ENCODE results near the gene RFC2.

RFC2 gene

DNA sequence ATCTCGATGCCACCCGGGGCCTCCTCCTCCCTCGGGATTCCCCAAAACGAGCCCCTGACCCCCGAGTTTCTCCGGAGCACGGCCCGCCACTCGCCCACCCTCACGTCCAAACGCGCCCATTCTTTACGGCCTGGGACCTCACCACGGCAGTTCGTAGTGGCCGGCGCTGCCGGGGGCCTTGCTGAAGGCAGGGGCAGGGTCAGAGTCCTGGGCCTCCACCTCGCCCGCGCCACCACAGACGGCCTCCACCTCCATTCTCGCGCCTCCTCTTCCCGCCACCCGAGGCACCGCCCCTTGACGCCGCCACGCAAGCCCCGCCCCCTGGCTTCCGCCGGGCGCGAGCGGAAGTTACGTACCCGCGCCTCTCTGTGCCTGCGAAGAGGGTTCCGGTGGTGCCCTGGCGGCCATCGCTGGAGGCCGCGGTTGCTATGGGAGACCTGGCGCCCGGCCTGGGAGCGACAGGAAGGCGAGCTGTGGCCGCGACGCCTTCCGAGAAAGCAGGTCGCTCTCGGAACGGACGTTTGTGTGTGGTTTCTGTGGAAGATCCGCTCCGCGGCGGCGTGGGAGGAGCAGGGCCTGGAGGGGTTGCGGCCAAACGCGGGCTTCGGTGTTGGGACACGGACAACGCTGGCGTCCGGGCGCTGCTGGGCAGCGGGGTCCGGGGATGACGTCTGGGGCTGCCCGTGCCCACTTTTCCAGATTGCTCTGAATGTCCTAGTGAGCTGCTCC lies at the start of gene RFC2:
Gene RFC2, minus strand, starts transcription at position 271 of the 729 bp plus-strand sequence. Its CDS starts 16 bp downstream, at position 255.
- peak; percentile 88 for DNase-seq (ENCODE audit: low read depth)

DNA sequence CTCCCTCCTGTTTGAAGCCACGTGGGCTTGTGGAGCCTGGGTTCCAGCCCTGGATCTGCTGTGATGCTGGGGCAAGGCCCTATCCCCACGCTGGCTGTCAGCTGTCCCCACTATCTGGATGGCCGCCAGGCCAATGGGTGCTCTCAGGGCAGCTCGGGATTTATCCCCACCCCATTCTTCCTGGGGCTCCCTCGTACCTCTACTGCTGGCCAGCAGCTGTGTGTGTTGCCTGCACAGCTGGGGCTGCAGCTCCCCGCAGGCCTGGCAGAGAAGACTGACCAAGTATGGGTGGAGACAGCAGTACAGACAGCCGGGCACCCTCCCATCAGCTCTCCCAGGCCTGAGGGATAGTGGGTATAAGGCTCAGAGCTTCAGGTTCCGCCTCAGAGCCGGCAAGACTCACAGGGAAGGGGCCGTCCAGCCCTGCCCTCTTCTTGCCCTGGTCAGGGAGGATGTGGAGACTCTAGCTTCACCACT lies 48.6 kb upstream of the RFC2 start:
- DNase-seq (ENCODE audit: low read depth): no peak

DNA sequence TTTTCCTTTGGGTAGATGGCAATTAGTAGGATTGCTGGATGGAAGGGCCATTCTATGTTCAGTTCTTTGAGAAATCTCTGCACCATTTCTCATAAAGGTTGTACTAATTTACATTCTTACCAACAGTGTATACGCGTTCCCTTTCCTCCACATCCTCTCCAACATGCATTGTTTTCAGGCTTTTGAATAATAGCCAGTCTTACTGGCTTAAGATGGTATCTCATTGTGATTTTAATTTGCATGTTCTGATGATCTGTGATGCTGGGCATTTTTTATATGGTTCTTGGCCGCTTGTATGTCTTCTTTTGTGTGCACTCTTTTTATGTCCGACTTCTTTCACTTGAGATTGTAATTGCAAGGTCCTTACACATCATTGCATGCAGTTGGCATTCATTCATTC lies 46.7 kb upstream of the RFC2 start:
- no peak for DNase-seq (ENCODE audit: low read depth)

DNA sequence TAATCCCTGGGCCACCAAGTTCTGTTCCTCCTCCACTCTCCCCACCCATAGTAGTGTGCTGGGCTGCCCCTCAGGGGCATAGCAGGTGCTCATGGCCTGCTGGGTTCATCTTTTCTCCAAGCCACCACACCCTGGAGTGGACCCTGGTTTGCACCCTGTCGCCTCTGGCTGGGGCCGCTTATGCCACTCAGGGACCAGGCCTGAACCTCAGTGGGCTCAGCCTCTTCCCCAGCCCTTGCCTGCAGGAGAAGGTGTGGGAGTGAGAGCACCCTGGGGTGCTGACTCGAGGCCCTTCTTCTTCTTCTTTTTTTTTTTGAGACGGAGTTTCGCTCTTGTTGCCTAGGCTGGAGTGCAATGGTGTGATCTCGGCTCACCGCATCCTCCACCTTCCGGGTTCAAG lies 45.2 kb upstream of the RFC2 start:
- no peak for DNase-seq (ENCODE audit: low read depth)

DNA sequence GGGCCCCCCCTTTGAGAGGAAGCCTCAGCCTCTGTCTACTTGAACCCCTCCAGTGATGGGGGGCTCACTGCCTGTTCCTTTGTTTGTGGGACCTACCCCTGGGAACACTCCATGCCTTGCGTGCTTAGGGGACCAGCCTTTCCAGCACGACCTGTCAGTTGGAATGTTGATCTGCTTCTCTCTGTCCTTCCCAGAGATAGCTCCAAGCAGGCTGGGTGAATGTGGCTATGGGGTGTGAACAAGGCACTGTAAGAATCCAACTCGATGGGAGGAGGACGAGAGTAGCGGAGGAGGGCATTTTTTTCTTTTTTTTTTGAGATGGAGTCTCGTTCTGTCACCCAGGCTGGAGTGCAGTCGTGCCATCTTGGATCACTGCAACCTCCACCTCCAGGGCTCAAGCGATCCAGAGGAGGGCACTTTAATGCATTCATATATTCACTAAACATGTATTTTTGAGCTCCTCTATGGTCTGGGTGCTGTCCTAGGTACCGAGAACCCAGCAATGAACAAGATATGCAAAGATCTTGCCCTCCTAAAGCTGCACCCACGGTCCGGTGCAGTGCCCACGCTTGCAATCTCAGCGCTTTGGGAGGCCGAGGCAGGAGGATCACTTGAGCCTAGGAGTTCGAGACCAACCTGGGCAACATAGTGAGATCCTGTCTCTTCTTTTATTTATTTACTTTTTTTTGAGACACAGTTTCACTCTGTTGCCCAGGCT lies 43.5 kb upstream of the RFC2 start:
- no peak for DNase-seq (ENCODE audit: low read depth)

DNA sequence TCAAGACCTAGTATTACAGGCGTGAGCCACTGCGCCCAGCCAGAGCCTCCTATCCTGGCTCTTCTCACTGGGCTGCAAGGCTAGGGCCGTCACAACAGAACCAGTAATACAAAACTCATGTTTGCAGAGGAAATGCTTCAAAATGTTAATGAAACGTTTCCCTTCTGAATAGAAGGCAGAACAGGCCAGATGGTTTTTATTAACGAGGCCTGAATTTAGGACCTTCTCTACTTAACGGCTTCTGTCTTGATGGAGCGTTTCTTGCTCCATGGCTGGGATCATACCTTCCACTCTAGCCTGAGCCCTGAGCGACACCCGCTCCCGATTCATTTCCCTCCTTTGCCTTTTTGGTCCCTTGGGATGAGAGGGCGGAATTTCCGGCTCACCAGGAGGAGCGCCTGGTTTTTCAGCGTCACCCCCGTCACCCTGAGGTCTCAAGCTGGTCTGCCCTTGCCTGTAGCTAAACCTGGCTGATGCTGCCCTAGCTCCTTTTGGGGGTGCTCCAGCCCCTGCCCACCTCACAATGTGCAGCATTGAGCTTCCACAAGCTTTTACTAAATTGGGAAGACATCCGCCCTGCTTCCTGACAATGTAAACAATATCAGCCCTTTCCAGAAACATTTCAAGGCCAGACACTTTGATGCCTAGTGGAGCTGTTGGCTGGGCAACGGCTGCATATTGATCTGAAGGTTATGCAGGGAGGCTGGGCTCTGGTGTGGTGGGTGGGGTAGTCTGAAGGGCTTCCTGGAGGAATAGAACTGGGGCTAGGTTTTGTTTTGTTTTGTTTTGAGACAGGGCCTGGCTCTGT lies 40.2 kb upstream of the RFC2 start:
- no peak for DNase-seq (ENCODE audit: low read depth)

DNA sequence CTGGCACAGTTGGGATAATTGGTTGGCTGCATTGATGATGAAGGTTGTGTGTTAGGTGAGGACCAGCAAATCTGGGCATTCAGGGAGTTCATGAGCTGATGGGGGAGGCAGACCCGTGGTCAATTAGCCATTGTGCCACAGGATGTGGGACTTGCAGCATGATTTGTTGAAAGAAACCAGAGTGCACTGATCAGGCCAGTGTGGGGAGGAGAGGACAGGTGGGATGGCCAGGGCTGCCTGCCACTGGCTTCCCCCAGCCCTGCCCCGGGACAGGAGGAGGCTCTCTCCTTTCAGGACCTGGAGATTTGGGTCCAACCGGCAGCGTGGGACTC lies 39.3 kb upstream of the RFC2 start:
- DNase-seq (ENCODE audit: low read depth): no peak

DNA sequence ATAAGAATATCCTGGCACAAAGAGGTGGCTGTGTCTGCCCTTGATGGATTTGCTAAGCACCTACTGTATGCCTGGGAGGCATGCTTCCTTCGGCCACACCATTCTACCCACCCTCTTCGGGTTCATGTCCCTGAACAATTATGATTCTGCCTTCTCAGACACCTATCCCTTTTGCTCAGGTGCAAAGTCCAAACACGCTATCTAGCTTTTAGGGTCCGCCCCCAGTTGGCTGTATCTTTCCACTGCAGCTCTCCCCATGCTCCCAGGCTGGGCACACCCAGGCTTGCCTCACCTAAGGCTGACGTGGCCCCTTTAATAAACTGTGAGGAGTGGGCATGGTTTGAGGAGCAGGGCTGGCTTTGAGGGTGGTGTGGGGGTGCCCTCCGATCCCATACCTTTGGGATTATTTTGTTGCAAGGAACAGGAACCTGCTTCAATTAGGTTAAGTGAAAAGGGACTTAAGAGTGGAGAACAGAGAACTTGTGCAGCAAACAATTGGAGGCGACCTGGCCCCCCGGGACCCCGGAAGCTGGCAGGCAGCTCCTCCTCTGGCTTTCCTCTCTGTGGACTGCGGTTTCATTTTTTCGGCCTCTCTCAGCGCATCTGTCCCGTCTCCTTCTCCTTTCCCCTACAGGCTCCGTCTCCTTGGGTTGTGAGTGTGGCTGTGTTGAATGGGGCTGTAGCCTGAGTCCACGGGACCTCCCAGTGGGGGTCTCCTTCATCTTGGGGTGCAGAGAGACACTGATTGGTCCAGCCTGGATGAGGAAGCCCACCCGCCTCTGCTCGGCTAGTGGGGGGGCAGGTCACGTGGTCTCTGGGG lies 38.8 kb upstream of the RFC2 start:
- DNase-seq (ENCODE audit: low read depth): no peak

DNA sequence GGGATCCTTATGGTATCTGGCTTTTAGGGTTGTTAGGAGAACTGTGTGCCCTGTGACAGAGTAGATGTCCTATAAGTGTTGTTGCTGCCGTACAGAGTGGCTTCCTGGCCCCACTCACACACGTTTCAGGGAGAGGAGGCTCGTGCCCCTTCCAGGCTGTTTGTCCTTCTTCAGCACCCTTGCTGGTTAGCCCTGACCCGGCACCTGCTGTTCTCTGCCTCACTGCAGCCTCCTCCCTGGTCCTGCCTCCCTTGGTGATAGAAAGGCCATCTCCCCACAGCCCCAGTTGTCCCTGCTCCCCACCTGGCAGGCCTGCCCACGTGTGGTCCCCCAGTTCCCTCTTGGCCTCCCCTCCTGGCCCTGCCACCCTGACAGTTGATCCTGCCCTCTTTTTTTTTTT lies 37.3 kb upstream of the RFC2 start:
- DNase-seq (ENCODE audit: low read depth): no peak

DNA sequence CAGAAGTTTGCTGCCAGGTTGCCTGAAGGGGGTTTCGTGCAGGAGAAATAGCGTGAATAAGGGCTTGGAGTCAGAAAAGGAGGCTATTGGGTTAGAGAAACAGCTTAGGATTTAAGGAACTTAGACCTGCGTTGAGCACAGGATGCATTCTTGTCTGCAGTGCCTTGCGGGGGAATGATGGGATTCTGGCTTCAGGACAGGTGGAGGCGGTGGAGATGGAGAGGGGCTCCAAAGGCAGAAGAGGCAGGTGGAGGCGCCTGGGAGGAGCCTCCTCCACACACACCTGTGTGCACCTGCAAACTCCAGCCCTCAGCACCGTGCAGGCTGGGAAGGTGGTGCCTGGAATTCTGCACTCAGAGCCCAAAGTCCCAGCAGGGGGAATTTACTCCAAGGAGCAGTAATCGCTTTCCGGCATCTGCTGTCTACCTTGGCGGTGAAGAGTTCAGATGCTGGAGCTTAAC lies 36.8 kb upstream of the RFC2 start:
- no peak for DNase-seq (ENCODE audit: low read depth)

DNA sequence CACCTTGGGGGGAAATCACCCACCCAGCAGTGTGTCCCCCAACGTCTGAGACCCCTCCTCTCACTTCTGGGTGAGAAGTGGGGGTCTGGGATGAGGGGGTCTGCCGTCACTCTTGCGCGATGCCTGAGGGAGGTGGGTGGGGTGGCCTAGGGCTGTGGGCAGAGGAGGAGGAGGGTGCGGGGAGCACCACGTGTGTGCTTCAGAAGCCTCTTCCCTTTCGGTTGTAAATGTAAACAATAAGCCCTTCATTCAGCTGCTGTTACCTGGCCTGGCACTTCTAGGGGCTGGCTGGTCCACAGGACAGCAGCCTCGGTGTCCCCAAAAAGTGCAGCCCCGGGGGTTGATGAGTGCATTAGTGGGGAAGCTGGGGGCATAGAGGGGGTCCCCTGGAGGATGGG lies 36.4 kb upstream of the RFC2 start:
- DNase-seq (ENCODE audit: low read depth): no peak

DNA sequence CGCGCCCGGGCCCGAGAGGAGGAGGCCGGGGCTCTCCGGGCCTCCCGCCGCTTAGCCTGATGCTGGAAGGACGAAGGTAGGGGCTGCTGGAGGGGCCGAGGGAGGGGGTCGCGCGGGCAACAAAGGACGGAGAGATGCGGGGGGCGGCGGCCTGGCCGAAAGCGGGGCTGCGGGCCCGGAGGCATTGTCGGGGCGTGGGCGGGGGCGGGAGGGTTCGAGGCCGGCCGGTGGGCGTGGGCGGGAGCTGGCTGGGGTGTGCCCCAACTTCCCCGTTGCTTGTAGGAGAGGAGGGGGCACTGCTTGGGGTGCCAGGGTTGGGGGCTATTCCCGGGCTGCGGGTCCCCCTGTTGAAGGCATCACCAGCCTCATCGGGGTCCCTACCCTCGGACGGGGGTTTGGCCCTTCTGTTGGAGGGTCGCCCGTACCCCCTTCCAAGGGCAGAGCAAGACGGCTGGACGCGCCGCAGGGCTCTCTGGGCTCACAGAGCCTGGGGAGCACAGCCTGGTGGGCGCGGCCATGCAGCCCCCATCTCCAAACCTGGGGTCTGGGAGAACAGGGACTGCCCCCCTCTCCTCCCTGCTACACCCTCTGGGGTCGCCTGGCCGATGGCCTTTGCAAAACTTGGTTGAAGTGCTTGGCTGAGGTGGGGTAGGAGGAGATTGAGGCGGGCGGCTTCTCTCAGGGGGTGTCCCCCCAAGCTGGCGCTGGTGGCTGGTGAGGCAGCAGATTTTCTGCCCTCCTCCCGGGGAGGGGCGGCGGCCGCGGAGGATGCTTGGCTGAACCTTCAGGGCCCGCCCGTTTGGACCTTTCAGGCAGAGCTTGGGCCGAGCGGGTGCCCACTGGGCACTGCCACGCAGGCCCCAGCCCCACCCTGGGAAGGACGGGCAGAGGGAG lies 35.7 kb upstream of the RFC2 start:
- no peak for DNase-seq (ENCODE audit: low read depth)

DNA sequence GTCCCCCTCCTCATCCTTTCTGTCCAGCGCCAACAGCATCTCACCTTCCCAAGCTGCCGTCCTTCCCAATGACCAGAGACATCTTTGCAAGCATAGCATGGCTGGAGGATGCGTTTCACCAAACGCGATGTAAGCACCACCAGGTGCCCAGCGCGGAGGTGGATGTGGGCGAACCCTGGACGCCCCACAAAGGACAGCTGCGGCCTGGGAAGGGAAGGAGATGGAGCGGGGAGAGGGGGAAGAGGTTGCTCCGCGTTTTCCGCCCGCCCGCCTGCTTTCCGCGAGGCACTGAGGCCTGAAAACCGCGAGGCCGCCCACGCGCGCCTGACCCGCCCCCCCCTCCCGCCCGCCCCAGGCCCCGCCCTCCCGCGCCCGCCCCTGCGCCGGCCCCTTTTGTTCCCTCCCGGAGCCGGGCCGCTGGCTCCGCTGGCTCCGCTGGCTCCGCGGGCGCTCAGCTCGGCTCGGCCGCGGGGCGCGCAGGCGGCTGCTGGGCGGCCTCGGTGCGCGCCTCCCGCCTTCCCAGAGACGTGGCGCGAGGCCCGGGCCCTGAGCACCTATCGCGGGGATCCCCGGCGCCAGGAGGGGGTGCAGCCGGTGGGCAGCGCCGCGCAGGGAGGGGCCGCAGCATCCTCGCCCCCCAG lies 34.9 kb upstream of the RFC2 start, which contains the start of gene CLIP2:
Gene CLIP2, plus strand, starts transcription at position 390 of the 641 bp plus-strand sequence. CDS start 28,140 bp downstream, outside the sequence.
- DNase-seq (ENCODE audit: low read depth): peak; percentile 70

DNA sequence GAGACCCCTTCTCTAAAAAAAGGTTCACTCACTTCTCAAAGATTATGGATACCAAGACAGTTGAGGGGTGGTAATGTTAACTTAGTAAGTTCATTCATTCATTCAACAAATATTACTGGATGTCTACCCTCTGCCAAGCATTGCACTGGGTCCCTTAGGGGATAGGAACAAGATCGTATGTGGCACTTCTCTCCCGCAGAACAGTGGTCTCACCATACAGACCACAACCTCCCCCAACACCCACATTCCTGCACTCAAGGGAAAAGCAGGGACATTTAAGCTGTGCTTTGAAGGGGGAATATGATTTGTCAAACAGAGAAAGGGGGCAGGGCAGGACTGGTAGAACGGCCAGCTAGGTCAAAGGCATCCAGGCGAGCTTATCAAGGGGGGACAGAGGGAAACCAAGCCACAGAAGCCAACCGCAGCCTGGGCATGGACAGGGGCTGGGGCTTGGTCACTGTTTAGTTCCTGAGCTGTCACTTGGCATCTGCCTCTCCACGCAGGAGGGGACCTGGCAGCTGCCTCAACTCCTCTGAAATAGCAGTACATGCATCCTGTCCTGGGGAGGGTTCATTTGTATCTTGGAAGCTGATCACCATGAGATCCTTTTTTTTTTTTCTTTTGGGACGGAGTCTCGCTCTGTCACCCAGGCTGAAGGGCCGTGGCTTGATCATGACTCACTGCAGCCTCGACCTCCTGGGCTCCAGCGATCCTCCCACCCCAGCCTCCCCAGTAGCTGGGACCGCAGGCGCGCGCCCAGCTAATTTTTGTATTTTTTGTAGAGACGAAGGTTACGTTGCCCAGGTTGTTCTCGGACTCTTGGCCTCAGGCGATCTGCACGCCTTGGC lies 34.1 kb upstream of the RFC2 start:
- DNase-seq (ENCODE audit: low read depth): no peak

DNA sequence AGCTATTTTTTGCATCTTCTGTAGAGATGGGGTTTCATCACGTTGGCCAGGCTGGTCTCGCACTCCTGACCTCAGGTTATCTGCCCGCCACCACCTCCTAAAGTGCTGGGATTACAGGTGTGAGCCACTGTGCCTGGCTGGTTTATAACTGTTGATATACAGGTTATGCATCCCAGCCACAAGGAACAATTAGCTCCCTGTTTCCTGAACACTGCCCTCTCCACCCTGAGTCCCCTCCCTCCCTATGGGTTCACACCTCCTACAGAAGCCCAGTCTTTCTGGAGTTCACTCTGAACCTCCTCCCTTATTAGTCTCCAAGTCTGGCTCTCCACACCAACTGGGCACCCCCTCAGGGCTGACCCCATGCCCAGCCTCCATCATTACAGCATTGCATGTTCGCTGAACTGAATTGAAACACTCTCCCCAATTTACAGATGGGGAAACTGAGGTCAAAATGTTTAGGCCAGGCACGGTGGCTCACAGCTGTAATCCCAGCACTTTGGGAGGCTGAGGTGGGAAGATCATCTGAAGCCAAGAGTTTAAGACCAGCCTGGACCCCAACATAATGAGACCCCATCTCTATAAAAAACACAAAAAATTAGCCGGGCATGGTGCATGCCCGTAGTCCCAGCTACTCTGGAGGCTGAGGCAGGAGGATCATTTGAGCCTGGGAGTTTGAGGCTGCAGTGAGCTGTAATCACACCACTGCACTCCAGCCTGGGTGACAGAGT lies 33.3 kb upstream of the RFC2 start:
- DNase-seq (ENCODE audit: low read depth): no peak

DNA sequence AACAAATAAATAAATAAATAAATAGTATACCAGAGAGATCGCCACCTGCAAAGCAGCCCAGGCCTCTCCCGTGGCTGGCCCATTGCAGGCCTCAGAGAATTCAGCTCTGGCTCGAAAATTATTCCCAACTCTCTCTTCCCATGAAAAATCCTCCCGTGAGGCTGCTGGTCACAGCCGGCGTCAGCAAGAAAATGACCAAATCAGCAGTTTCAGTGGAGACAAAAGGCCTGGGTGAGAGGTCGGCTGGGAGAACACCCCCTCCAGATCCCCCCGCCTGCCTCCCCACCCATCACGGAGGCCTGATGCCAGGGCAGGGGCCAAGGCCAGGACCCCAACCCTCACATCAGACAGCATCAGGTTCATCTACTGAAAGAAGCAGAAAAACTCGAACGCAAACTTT lies 31.9 kb upstream of the RFC2 start:
- DNase-seq (ENCODE audit: low read depth): no peak

DNA sequence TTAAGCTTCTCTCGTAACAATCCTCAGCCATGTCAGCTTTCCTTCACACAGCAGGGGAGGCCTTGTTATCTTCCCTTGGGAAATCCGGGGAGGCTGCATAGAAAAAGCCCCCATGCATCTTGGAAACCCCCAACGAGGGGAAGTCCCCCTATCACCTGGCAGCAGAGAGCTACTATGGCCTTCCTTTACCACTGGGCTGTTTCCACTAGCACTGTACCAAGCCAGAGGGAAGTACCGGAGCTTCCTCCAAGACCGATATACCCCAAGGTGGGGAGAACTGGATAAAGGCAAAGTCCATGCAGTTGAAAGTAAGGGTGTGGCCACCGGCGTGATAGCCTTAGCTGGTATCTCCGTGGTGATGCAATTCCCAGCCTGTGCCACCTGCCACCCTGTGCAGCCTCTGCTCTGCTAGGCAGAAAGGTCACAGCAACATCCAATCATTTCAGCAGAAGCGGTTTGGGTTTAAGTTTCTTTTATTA lies 30.6 kb upstream of the RFC2 start:
- DNase-seq (ENCODE audit: low read depth): no peak

DNA sequence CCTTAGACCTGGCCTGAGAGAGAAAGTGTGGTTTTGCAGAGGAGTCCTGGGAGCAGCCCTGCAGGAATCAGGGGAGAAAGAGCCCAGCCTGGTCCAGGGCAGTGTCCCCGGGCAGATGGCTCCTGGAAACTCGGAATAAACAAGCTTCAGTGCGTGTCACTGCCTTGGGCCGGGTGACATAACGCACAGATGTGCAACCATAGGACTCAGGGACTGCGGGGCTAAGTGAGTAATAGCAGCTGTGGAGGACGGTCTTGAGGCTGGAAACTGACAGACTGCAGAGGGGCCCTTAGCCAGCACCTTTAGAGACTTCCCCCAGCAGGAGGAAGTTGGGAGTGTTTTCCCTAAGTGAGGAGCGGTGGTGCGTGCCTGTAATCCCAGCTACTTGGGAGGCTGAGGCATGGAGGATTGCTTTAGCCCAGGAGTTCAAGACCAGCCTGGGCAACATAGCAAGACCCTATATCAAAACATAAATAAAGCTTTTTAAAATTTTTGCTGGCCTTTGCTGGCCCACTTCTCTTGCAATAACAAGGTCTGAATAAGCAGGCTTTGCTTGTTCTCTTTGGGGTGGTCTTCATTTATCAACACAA lies 29.8 kb upstream of the RFC2 start:
- no peak for DNase-seq (ENCODE audit: low read depth)
